Superior temporal gyrus (tissue), 1 donor: ENCODE data around the gene ARMC9.
"Not testable (repeated sequence)": the region's sequence is repeated elsewhere in the genome, so short reads cannot be mapped to it uniquely, and the experiment has no call there.

Experiments used
- DNase-seq: peaks from one replicate; pipeline ENCODE4 v3.0.0-alpha.2; 2016; ENCODE audit errors: extremely low spot score

Gene ARMC9

DNA sequence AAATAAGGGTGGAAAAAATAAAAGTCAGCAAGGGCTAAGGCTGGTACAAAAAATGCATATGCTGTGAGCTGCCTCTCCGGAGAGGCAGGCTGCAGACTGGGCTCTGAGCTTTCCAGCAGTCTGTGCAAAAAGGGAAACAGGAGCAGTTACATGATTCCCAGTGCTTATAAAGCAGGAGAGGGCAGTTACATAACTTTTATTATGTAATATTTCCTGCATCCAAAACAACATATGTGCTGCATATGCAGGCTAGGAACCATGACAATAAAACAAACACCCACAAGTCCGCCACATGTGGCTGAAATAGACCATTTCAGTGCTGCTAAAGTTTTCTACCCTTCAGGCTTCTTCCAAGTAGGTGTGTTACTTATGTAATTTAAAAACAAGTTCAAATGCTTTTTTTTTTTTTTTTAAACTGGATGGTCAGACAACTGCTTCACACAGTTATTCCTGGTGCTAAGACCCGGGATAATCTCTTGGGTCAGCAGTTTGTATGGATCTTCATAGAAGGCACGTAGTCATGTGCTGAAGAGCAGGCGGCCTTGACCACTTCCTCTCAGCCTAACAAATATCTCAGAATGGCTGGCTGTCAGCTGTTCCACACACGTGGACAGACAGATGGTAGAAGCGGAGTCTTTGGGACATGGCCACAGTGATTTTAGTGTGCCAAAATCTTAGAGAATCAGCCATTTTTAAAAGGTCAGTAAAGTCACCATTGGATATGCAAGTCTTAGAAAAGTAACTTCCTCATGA lies 43.5 kb downstream of the ARMC9 start:
- DNase-seq, result peak; percentile 60

DNA sequence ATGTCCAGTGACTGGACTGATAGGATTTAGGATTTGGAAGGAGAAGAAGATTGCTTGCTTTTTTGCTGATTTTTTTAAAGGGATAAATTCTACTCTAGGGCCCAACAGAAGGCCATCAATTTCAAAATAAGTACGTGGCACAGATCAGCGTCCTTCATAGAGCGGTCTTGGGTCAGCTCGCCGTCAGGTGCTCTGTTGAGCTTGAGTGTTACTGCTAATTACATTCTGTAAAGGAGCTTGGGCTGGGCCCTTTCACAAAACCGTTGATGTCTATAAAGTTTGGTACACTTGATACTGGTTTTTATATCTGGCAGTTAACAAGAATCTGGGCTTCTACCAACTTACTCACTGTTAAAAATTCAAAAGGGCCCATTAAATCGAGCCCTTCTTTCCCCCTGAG lies 45.4 kb downstream of the ARMC9 start:
- no peak for DNase-seq

DNA sequence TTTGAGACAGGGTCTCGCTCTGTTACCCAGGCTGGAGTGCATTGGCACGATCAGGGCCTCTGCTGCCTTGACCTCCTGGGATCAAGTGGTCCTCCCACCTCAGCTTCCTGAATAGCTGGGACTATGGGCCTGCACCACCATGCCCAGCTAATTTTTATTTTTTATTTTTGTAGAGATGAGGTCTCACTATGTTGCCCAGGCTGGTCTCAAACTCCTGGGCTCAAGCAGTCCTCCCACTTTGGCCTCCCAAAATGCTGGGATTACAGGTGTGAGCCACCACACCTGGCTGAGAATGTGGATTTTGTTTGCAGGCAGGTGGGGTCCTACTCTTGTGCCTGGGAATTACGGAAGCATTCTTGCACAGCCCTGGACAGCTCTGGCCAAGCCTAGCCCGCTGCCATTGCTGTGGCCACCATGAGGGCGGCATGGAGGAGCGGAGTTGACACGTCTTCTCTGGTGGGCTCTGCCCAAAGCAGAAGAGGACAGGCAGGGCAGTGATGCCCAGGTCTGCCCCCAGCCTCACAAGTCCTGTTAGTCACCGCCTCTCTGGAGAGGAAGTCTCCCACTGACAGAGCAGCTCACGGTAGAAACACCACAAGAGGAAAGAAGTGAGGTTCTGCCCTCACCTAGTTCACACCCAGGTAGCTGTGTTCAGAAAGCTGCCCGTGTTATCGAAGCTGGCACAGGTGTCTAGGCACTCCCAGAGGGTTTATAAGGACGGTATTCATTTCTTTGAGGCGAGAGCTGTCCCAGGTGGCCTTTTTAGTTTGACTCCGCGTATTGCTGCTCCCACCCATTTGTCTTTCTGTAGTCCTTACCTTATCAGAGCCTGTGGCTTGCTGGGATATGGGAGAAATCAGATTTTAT lies 46.2 kb downstream of the ARMC9 start:
- DNase-seq, result no peak

DNA sequence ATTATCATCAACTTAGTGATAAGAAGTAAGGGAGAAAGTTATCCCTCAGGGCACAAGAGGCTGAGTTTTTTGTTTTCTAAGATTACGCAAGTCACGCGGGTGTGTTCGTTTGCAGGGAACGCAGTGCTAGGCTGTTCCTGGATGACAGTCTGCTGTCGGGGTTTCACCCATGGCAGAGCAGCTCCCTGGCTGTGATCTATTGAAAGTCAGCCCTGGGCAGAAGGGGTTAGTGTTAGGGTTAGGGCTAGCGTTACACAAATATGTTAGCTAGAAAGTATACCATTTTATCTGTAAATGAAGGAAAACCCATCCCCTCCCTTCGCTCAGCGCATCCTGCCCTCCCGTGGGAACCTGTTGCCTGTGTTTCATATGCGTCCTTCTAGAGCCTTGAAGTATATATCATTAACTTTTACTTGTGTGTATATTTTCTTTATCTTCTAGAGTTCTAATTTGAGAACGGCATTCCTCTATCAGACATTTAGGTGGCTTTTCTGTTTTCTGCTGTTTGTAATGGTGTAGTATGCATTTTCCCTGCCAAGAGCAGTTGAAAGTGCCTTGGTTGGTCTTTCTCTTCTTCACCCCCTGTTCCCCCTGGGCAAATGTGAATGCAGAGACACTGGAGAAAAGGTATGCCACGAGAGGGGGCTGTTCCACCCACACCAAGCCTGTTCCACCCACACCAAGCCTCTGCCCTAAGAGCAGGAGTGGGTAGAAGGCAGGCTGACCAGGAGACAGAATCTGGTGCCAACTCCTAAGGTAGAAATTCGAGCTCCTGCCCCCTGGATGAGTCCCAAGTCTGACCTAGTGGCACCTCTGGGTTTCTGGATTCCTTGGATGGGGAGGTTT lies 47.0 kb downstream of the ARMC9 start:
- DNase-seq, result no peak

GRCh38 chr2:231246171-231246842 lies 47.9 kb downstream of the ARMC9 start:
- DNase-seq, result no peak

GRCh38 chr2:231250146-231250545 lies 51.7 kb downstream of the ARMC9 start:
- DNase-seq, result no peak

DNA sequence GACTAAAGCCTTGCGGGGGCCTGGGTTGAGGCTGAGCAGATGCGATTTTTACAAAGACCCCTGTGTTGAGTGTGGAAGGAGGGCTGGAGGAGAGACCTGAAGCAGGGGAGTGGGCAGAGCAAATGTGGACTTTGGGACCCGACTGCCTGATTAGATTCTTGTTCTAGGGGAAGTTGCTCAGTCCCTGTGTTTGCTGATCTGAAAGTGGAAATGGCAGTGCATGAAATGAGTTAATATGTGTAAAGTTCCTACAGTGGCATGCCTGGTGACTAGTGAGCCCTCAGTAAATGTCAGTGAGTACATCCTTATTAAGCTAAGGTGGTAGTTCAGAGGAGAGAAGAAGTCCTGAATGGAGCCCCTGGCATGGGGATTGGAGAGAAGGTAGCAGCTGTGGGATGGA lies 52.3 kb downstream of the ARMC9 start:
- DNase-seq, result no peak

DNA sequence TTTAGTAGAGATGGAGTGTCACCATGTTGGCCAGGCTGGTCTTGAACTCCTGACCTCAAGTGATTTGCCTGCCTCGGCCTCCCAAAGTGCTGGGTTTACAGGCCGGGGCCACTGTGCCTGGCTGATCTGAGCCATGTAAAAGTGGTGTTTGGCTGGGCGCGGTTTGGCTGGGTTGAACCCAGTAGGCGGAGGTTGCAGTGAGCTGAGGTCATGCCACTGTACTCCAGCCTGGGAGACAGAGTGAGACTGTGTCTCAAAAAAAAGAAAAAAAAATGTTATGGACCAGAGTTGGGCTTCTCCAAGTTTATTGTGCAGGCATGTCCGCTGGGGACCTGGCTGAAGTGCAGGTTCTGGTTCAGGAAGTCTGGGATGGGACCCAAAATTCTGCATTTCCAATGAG lies 54.9 kb downstream of the ARMC9 start:
- not testable (repeated sequence) for DNase-seq

GRCh38 chr2:231256494-231256893 lies 58.1 kb downstream of the ARMC9 start:
- no peak for DNase-seq

- DNase-seq, result no peak
Observed at GRCh38 chr2:231257763-231258162, 59.3 kb downstream of the ARMC9 start.

GRCh38 chr2:231258701-231259100 lies 60.3 kb downstream of the ARMC9 start:
- no peak for DNase-seq

- DNase-seq, result no peak
Observed at GRCh38 chr2:231259104-231259503, 60.7 kb downstream of the ARMC9 start.

DNA sequence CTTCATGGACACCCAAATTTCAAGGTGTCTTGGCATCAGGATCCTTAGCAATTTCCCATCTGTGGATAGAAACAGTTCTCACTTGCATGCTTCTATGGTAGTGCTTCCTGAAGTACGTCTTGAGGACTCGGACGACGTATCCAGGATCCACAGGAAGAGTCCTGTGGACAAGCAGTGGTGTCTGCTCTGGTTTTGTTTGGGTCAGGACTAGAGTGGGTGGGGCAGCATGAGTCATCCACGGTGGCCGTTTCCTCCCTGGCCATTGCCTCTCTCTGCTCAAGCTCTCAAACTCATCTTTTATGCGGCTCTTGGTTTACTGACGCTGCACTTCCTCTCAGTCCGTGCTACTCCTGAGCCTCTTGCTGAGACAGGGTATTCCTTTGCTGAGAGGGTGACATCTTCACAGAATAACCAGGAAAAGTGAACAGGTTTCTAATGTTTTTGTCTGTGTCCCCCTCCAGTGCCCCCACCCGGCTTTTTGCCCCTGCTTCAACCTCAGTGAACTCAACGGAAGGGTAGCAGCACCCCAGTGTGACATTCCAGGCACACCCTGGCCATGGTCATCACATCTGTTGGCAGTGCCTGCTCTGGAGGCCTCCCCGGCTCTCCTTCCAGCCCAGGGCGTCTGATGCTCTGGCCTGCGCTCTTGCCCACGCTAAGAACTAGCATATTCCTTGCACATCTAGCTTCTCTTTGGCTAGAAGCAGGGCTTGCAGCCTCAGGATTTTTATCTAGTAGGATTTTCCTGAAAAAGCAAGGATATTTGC lies 62.2 kb downstream of the ARMC9 start:
- no peak for DNase-seq

GRCh38 chr2:231263118-231263831 lies 64.8 kb downstream of the ARMC9 start:
- no peak for DNase-seq

GRCh38 chr2:231270221-231271114 lies 72.0 kb downstream of the ARMC9 start:
- no peak for DNase-seq

- DNase-seq, result no peak
Observed at GRCh38 chr2:231272991-231273390, 74.6 kb downstream of the ARMC9 start.

DNA sequence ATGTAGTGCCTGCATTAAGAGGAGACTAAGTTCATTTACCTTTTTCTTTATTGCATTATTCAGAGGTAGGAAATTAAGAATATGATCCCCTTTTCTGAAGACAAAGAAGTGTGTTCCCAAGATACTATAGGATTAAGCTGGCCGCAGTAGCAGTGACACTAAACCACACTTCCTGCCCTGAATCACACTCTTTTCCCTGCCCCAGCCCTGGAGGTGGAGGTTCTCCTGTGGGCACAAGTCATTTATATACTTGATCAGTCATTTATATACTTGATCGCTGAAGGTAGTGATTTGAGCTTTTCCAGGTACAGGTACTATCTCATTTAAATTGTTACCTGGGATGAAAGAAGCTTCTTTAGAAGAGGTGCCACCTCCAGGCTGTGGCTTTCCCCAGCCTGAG lies 78.6 kb downstream of the ARMC9 start:
- no peak for DNase-seq

- DNase-seq, result no peak
Observed at GRCh38 chr2:231277962-231278361, 79.5 kb downstream of the ARMC9 start.

DNA sequence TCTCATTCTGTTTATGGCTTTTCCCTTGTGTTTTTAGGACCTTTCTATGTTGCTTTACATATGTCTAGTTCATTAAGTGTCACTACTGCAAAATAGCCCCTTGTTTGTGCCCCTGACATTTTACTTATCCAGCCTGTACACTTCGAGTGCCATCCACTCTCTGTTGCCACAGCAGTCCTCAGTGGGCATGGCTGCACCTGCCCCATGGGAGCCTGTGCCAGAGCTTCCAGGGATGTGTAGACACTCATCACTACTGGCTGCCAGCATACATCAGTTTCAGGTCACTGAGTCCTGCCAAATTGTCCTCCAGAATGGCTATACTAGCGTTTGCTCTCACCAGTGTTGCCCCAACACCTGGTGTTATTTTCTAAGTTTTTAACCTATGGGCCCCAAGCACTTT lies 80.4 kb downstream of the ARMC9 start:
- no peak for DNase-seq
